PC-9 (cell line): Measurements from ENCODE around the gene DLEU7. TPM values are rescaled to one million over a fixed set of nuclear protein-coding genes. Genes with fewer than 3 reads are reported as not detected.

Experiments used
- BruUV-seq: library from RNA; stranded (reverse); fragments of 400-500 nt; replicated peaks from 2 replicates; lab custom pipeline; 2021; lab: Mats Ljungman, UMichigan
- CTCF ChIA-PET: fragments of 300-600 bp; sonication (Branson Sonifier 250); formaldehyde crosslinking; loops from one replicate; lab custom pipeline; 2022; ENCODE audit warnings: antibody characterized with exemption; lab: Charles Lee
- POLR2A ChIA-PET: fragments of 300-600 bp; sonication (Branson Sonifier 250); formaldehyde crosslinking; loops from one replicate; lab custom pipeline; 2022; ENCODE audit warnings: antibody characterized with exemption; ENCODE audit not compliant: unreplicated experiment; lab: Charles Lee
- DNase-seq, 2 experiments: peaks; one replicate each; pipeline versions ENCODE4 v3.0.0 to v3.0.0-alpha.2; 2015 to 2022; ENCODE audit warnings: mixed read lengths in 1 of 2
- H2AFZ ChIP-seq: fragments of 200-600 bp; sonication (generic); 2 replicates; pipeline ENCODE4 v1.8.1; 2017; ENCODE audit warnings: antibody characterized with exemption
- H3F3A ChIP-seq: fragments of 200-600 bp; sonication (generic); 2 replicates; pipeline ENCODE4 v1.8.1; 2017; ENCODE audit warnings: antibody characterized with exemption, mild to moderate bottlenecking, low read depth; ENCODE audit not compliant: insufficient read depth
- H3K27ac ChIP-seq: fragments of 200-600 bp; sonication (generic); 2 replicates; pipeline ENCODE4 v1.6.1; 2016; ENCODE audit warnings: mixed run types
- H3K27me3 ChIP-seq: fragments of 200-600 bp; sonication (generic); 2 replicates; pipeline ENCODE4 v1.6.1; 2016; ENCODE audit warnings: low read depth, mixed run types; ENCODE audit not compliant: insufficient read depth
- H3K36me3 ChIP-seq: fragments of 200-600 bp; sonication (generic); 2 replicates; pipeline ENCODE4 v1.6.1; 2016; ENCODE audit warnings: low read depth, mixed run types
- H3K4me1 ChIP-seq: fragments of 200-600 bp; sonication (generic); replicated peaks from 2 replicates; pipeline ENCODE4 v1.6.1; 2016; ENCODE audit warnings: mixed run types; ENCODE audit not compliant: insufficient read depth
- H3K4me2 ChIP-seq: fragments of 200-600 bp; sonication (generic); 2 replicates; pipeline ENCODE4 v1.6.1; 2017; ENCODE audit warnings: mixed run types
- H3K4me3 ChIP-seq: fragments of 200-600 bp; sonication (generic); 2 replicates; pipeline ENCODE4 v1.6.1; 2016; ENCODE audit warnings: mixed run types
- H3K79me2 ChIP-seq: fragments of 200-600 bp; sonication (generic); 2 replicates; pipeline ENCODE4 v1.6.1; 2017; ENCODE audit warnings: low read depth, mixed run types
- H3K9me2 ChIP-seq: fragments of 200-600 bp; sonication (generic); 2 replicates; pipeline ENCODE4 v1.8.1; 2017; ENCODE audit warnings: mild to moderate bottlenecking; ENCODE audit not compliant: insufficient read depth
- H3K9me3 ChIP-seq: fragments of 200-600 bp; sonication (generic); 2 replicates; pipeline ENCODE4 v1.8.1; 2016; ENCODE audit warnings: low read depth; ENCODE audit not compliant: insufficient read depth
- H4K20me1 ChIP-seq: fragments of 200-600 bp; sonication (generic); 2 replicates; pipeline ENCODE4 v1.8.1; 2017; ENCODE audit not compliant: insufficient read depth
- CTCF ChIP-seq: fragments of 200-600 bp; sonication (generic); conservative IDR thresholded peaks from 2 replicates; pipeline ENCODE4 v1.6.1; 2017; ENCODE audit warnings: mixed run types, antibody characterized with exemption, mild to moderate bottlenecking, moderate library complexity
- EZH2 ChIP-seq: fragments of 200-600 bp; sonication (generic); IDR thresholded peaks from 2 replicates; pipeline ENCODE4 v1.8.0; 2017; ENCODE audit warnings: antibody characterized with exemption, low read depth
- intact Hi-C: fragments of 100-400 bp; cut with micrococcal nuclease; formaldehyde crosslinking; loops from one replicate; pipeline ENCODE4 v1.10.0; 2022; ENCODE audit not compliant: unreplicated experiment
- total RNA-seq: library from RNA; stranded (reverse); gene quantifications from 2 replicates; pipeline ENCODE4 v1.2.3, GENCODE V29; 2021

The DLEU7 gene
- total RNA-seq, 1 experiment from 2014 or later, result not detected

- Histone ChIP-seq H3K9me3 (no peaks in the 10 kb centered on the region), H3K79me2 (no peaks in the 10 kb centered on the region), H4K20me1 (no peaks in the 10 kb centered on the region), H3K4me2 (no peak overlapping the region), H3K4me1 (no peaks in the 10 kb centered on the region), H3F3A (no peaks in the 10 kb centered on the region), H3K36me3 (no peaks in the 10 kb centered on the region), H3K4me3 (no peak overlapping the region), H3K27ac (no peak overlapping the region), H2AFZ (no peak overlapping the region), H3K27me3 (no peaks in the 10 kb centered on the region), H3K9me2 (no peaks in the 10 kb centered on the region)
- no TSS peak for BruUV-seq
- TF ChIP-seq CTCF (no peak), EZH2 (no peak)
- intact Hi-C loops, result no loop called here
- no peak for DNase-seq
- POLR2A ChIA-PET, result no interaction called here
- CTCF ChIA-PET, result no interaction called here
Observed at GRCh38 chr13:50810998-50811397, 32.5 kb downstream of the DLEU7 start.

- no peaks in the 10 kb centered on the region for H3K9me2 ChIP-seq
- H3K9me3 ChIP-seq, result no peaks in the 10 kb centered on the region
- intact Hi-C loops, result no loop called here
- no peaks in the 10 kb centered on the region for H4K20me1 ChIP-seq
- H3F3A ChIP-seq, result no peaks in the 10 kb centered on the region
- ChIA-PET POLR2A (no interaction called here), CTCF (no interaction called here)
- DNase-seq, result no peak
- H3K27me3 ChIP-seq, result no peaks in the 10 kb centered on the region
- no peak overlapping the region for H3K4me2 ChIP-seq
- no peaks in the 10 kb centered on the region for H3K4me1 ChIP-seq
- no peak overlapping the region for H2AFZ ChIP-seq
- H3K36me3 ChIP-seq, result no peaks in the 10 kb centered on the region
- TF ChIP-seq EZH2 (no peak), CTCF (no peak)
- no peak overlapping the region for H3K27ac ChIP-seq
- no peaks in the 10 kb centered on the region for H3K79me2 ChIP-seq
- BruUV-seq, result no TSS peak
- H3K4me3 ChIP-seq, result no peak overlapping the region
Observed at GRCh38 chr13:50810468-50810867, 33.0 kb downstream of the DLEU7 start.

- H3K4me2 ChIP-seq, result no peak overlapping the region
- no peaks in the 10 kb centered on the region for H4K20me1 ChIP-seq
- intact Hi-C loops, result loop anchor here (10.0 kb wide), 1 partner anchor 635 kb away; no protein-coding TSS in a partner anchor
- no peaks in the 10 kb centered on the region for H3F3A ChIP-seq
- H3K36me3 ChIP-seq, result no peaks in the 10 kb centered on the region
- BruUV-seq, result no TSS peak
- H3K9me2 ChIP-seq, result no peaks in the 10 kb centered on the region
- H3K27me3 ChIP-seq, result no peaks in the 10 kb centered on the region
- H3K27ac ChIP-seq, result no peak overlapping the region
- CTCF ChIA-PET, result no interaction called here
- TF ChIP-seq EZH2 (no peak), CTCF (no peak)
- DNase-seq, result no peak
- H3K4me1 ChIP-seq, result no peaks in the 10 kb centered on the region
- H3K79me2 ChIP-seq, result no peaks in the 10 kb centered on the region
- POLR2A ChIA-PET, result interaction anchor here (0.5 to 0.7 kb wide), 2 partner anchors 452 to 1162 kb away, joined by 6 to 22 read pairs; no protein-coding TSS in a partner anchor
- peaks cover 3% of the 10 kb centered on the region; the same call in 1 of the 2 replicates for H3K9me3 ChIP-seq
- H3K4me3 ChIP-seq, result no peak overlapping the region
- no peak overlapping the region for H2AFZ ChIP-seq
Observed at GRCh38 chr13:50809133-50810090, 34.1 kb downstream of the DLEU7 start.
